GM21447 (cell line): ENCODE results near the gene MRPS27.
"Not testable (repeated sequence)": the region's sequence is repeated elsewhere in the genome, so short reads cannot be mapped to it uniquely, and the experiment has no call there.

Experiments
- ATAC-seq: cut with Tn5 transposase; IDR thresholded peaks from one replicate; pipeline ENCODE4 v1.9.1; 2021; ENCODE audit not compliant: unreplicated experiment

MRPS27 gene

GRCh38 chr5:72326306-72326649, 6.2 kb upstream of the MRPS27 start:
- no peak for ATAC-seq

- ATAC-seq: no peak
These were observed 5.7 kb upstream of the MRPS27 start for GRCh38 chr5:72325566-72326305.

GRCh38 chr5:72324189-72324825, 4.3 kb upstream of the MRPS27 start:
- no peak for ATAC-seq

- ATAC-seq: not testable (repeated sequence)
These were observed 535 bp downstream of the MRPS27 start for GRCh38 chr5:72319435-72319975.

- no peak for ATAC-seq
These were observed 5.4 kb downstream of the MRPS27 start for GRCh38 chr5:72314571-72315172.

GRCh38 chr5:72313141-72313540, 6.9 kb downstream of the MRPS27 start:
- no peak for ATAC-seq

GRCh38 chr5:72308853-72309191, 11.2 kb downstream of the MRPS27 start:
- ATAC-seq: no peak

GRCh38 chr5:72307968-72308852, 11.8 kb downstream of the MRPS27 start:
- ATAC-seq: peak; percentile 86

GRCh38 chr5:72307573-72307967, 12.5 kb downstream of the MRPS27 start:
- no peak for ATAC-seq

- no peak for ATAC-seq
These were observed 14.6 kb downstream of the MRPS27 start for GRCh38 chr5:72305194-72306142.

- no peak for ATAC-seq
These were observed 17.9 kb downstream of the MRPS27 start for GRCh38 chr5:72302171-72302570.

GRCh38 chr5:72301557-72301956, 18.5 kb downstream of the MRPS27 start:
- ATAC-seq: peak; percentile 52

GRCh38 chr5:72300590-72301339, 19.3 kb downstream of the MRPS27 start:
- no peak for ATAC-seq

- no peak for ATAC-seq
These were observed 21.3 kb downstream of the MRPS27 start for GRCh38 chr5:72298711-72299110.

- ATAC-seq: not testable (repeated sequence)
These were observed 21.9 kb downstream of the MRPS27 start for GRCh38 chr5:72298136-72298535.

- no peak for ATAC-seq
These were observed 23.8 kb downstream of the MRPS27 start for GRCh38 chr5:72296256-72296655.

- no peak for ATAC-seq
These were observed 24.5 kb downstream of the MRPS27 start for GRCh38 chr5:72295539-72295938.

- no peak for ATAC-seq
These were observed 25.6 kb downstream of the MRPS27 start for GRCh38 chr5:72294473-72294872.

- no peak for ATAC-seq
These were observed 26.5 kb downstream of the MRPS27 start for GRCh38 chr5:72293495-72294055.
